K562 (cell line): ENCODE measurements around the gene C1orf74.

Source experiments
- CTCF ChIP-seq, 3 experiments: IDR thresholded peaks in 2 of 3; conservative IDR thresholded peaks in 1 of 3; 2 replicates each; pipeline ENCODE4 v1.5.1; 2011 to 2012; ENCODE audit warnings: low read length in 3 of 3, mild to moderate bottlenecking in 3 of 3, control low read depth in 2 of 3, improper control_type of control experiment in 1 of 3, inconsistent platforms in 1 of 3, low read depth in 1 of 3, mixed read lengths in 1 of 3, moderate library complexity in 1 of 3; ENCODE audit not compliant: insufficient read depth in 2 of 3
- EP300 ChIP-seq: IDR thresholded peaks from 2 replicates; pipeline ENCODE4 v1.6.1; 2012; ENCODE audit warnings: low read length, improper control_type of control experiment
- ETV6 ChIP-seq, 3 experiments: fragments of 150-350 bp in 1 of 3; sonication (generic) in 1 of 3; formaldehyde crosslinking in 1 of 3; IDR thresholded peaks; 2 replicates each; pipeline versions ENCODE4 v1.6.1 to v1.8.0; 2014 to 2022; ENCODE audit warnings: borderline replicate concordance in 2 of 3, low read depth in 2 of 3, antibody characterized with exemption in 1 of 3, low read length in 1 of 3, mild to moderate bottlenecking in 1 of 3, missing genetic modification reagents in 1 of 3
- HDAC2 ChIP-seq: fragments of 450-650 bp; IDR thresholded peaks from 2 replicates; pipeline ENCODE4 v1.6.1; 2016; ENCODE audit warnings: mild to moderate bottlenecking
- MXI1 ChIP-seq: IDR thresholded peaks from 2 replicates; pipeline ENCODE4 v1.6.1; 2011; ENCODE audit warnings: low read depth, mild to moderate bottlenecking, improper control_type of control experiment, low read length
- POLR2AphosphoS5 ChIP-seq: IDR thresholded peaks from 2 replicates; pipeline ENCODE4 v1.6.1; 2011; ENCODE audit warnings: mild to moderate bottlenecking, low read depth, low read length, moderate library complexity; ENCODE audit not compliant: control insufficient read depth, insufficient read depth
- RBM22 ChIP-seq: fragments of 200-400 bp; formaldehyde crosslinking; IDR thresholded peaks from 2 replicates; pipeline ENCODE4 v1.6.1; 2018; ENCODE audit warnings: low read length, low read depth; ENCODE audit not compliant: poor library complexity, severe bottlenecking
- THRA ChIP-seq: fragments of 450-650 bp; IDR thresholded peaks from 2 replicates; pipeline ENCODE4 v1.6.1; 2017; ENCODE audit warnings: mild to moderate bottlenecking, moderate library complexity
- ZNF274 ChIP-seq: IDR thresholded peaks from 2 replicates; pipeline ENCODE4 v1.6.1; 2011; ENCODE audit warnings: low read depth, mild to moderate bottlenecking, low read length, moderate library complexity, borderline replicate concordance
- TF ChIP-seq, protein P1 (sequence below): fragments of 250-450 bp; sonication (Bioruptor Pico); IDR thresholded peaks from 2 replicates; pipeline ENCODE4 v1.4.0; 2020

- TF ChIP-seq ETV6 (IDR thresholded peaks at IDR 0.05; ENCODE audit: borderline replicate concordance in 1 of 2, low read depth in 2 of 2, low read length in 1 of 2) (no peak), ETV6 (CRISPR knock-in tag; IDR thresholded peaks at IDR 0.05; ENCODE audit: borderline replicate concordance) (no peak), CTCF (IDR thresholded peaks at IDR 0.05 in 2 of 3, conservative IDR thresholded peaks at IDR 0.05 in 1 of 3; ENCODE audit: insufficient read depth in 2 of 3, low read depth in 1 of 3, low read length in 3 of 3) (no peak), EP300 (no peak; the same call in 1 of the 2 replicates), POLR2AphosphoS5 (no peak), ZNF274 (no peak), THRA (no peak), HDAC2 (no peak), MXI1 (no peak), RBM22 (no peak)
- TF ChIP-seq, protein P1, sequence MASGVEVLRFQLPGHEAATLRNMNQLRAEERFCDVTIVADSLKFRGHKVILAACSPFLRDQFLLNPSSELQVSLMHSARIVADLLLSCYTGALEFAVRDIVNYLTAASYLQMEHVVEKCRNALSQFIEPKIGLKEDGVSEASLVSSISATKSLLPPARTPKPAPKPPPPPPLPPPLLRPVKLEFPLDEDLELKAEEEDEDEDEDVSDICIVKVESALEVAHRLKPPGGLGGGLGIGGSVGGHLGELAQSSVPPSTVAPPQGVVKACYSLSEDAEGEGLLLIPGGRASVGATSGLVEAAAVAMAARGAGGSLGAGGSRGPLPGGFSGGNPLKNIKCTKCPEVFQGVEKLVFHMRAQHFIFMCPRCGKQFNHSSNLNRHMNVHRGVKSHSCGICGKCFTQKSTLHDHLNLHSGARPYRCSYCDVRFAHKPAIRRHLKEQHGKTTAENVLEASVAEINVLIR (CRISPR knock-in tag) = no peak
These were observed 37.8 kb downstream of the C1orf74 start for GRCh38 chr1:209746451-209747165.
